Limb (tissue), 2 donors: Measurements from ENCODE around the gene TRAPPC5.

ENCODE experiments used
- DNase-seq, 2 donors: peaks; one replicate each; pipeline ENCODE4 v3.0.0-alpha.2; 2016; ENCODE audit errors: extremely low spot score in 2 of 2

The TRAPPC5 gene

GRCh38 chr19:7699417-7700401 is 19.1 kb downstream of the TRAPPC5 start:
- DNase-seq: no peak

- no peak for DNase-seq
Observed at GRCh38 chr19:7701049-7701653, 20.5 kb downstream of the TRAPPC5 start.

GRCh38 chr19:7701654-7702457 is 21.2 kb downstream of the TRAPPC5 start, which contains the start of gene FCER2:
TSS of gene FCER2 (minus strand) at chr19:7702131. CDS start at chr19:7699760, 2,371 bp downstream.
- DNase-seq: no peak

GRCh38 chr19:7703332-7703731 is 22.7 kb downstream of the TRAPPC5 start:
- no peak for DNase-seq

GRCh38 chr19:7704280-7705060 is 23.8 kb downstream of the TRAPPC5 start:
- no peak for DNase-seq

- no peak for DNase-seq
Observed at GRCh38 chr19:7705387-7706187, 25.0 kb downstream of the TRAPPC5 start.

- no peak for DNase-seq
Observed at GRCh38 chr19:7706188-7706954, 25.7 kb downstream of the TRAPPC5 start.

- DNase-seq: no peak
Observed at GRCh38 chr19:7706955-7707456, 26.4 kb downstream of the TRAPPC5 start.

- no peak for DNase-seq
Observed at GRCh38 chr19:7709932-7710460, 29.4 kb downstream of the TRAPPC5 start.

- DNase-seq: no peak
Observed at GRCh38 chr19:7710616-7711015, 30.0 kb downstream of the TRAPPC5 start.

GRCh38 chr19:7715671-7716070 is 35.0 kb downstream of the TRAPPC5 start:
- no peak for DNase-seq

GRCh38 chr19:7716762-7717161 is 36.1 kb downstream of the TRAPPC5 start:
- no peak for DNase-seq

- no peak for DNase-seq
Observed at GRCh38 chr19:7718668-7719067, 38.0 kb downstream of the TRAPPC5 start.

- DNase-seq: no peak
Observed at GRCh38 chr19:7720351-7720750, 39.7 kb downstream of the TRAPPC5 start.

GRCh38 chr19:7722231-7722651 is 41.6 kb downstream of the TRAPPC5 start:
- no peak for DNase-seq

- DNase-seq: no peak
Observed at GRCh38 chr19:7725791-7726190, 45.2 kb downstream of the TRAPPC5 start.

GRCh38 chr19:7729211-7729610 is 48.6 kb downstream of the TRAPPC5 start:
- DNase-seq: no peak

GRCh38 chr19:7729831-7730285 is 49.2 kb downstream of the TRAPPC5 start:
- DNase-seq: no peak
